K562 (cell line): ENCODE results near the gene ALDH9A1. TPM values are rescaled to one million over a fixed set of nuclear protein-coding genes. Genes with fewer than 3 reads are reported as not detected.

Experiments used
- ATAC-seq: fragments of 200-7000 bp; cut with Tn5 transposase; 3 replicates; pipeline ENCODE4 v1.9.1; 2020; ENCODE audit warnings: moderate library complexity
- BruUV-seq: library from RNA; stranded (reverse); fragments of 400-500 nt; replicated peaks from 2 replicates; lab custom pipeline; 2021; lab: Mats Ljungman, UMichigan
- CTCF ChIA-PET: fragments of 300-600 bp; formaldehyde crosslinking; extraction: SDS; loops from one replicate; lab custom pipeline; 2021; ENCODE audit warnings: low intra/inter-chr PET ratio; lab: Yijun Ruan, JAX
- POLR2A ChIA-PET: fragments of 300-600, 350-650 bp; sonication (Branson Sonifier 250); formaldehyde crosslinking; extraction: SDS; loops from one replicate; lab custom pipeline; 2021; ENCODE audit warnings: antibody characterized with exemption, inconsistent platforms; lab: Yijun Ruan, JAX
- DNase-seq, 4 experiments: peaks; one replicate each; pipeline versions ENCODE4 v3.0.0 to v3.0.0-alpha.2; 2011 to 2018; ENCODE audit warnings: low spot score in 3 of 4, mixed read lengths in 3 of 4; ENCODE audit errors: extremely low read depth in 1 of 4
- FAIRE-seq: peaks from 2 replicates; lab custom pipeline; 2011; peaks lifted over from hg19 to GRCh38; lab: Jason Lieb, UNC
- H2AFZ ChIP-seq: 2 replicates; pipeline ENCODE4 v1.6.0; 2011; ENCODE audit warnings: low read depth, low read length, control low read depth, inconsistent platforms
- H3K27ac ChIP-seq: fragments of 200-600 bp; 3 replicates; pipeline ENCODE4 v1.8.0; 2011; ENCODE audit warnings: low read depth, mild to moderate bottlenecking, control low read depth, inconsistent platforms, low read length, moderate library complexity, mixed read lengths; ENCODE audit errors: extremely low read depth
- H3K27me3 ChIP-seq, 2 experiments: fragments of 300-600 bp in 1 of 2; 2 replicates in 1 of 2; 3 replicates in 1 of 2; pipeline versions ENCODE4 v1.6.0 to v1.8.0; 2011; ENCODE audit warnings: inconsistent platforms in 2 of 2, low read length in 2 of 2, mild to moderate bottlenecking in 1 of 2, mixed read lengths in 1 of 2, moderate library complexity in 1 of 2; ENCODE audit not compliant: control insufficient read depth in 2 of 2, insufficient read depth in 2 of 2
- H3K36me3 ChIP-seq: fragments of 300-600 bp; 3 replicates; pipeline ENCODE4 v1.8.0; 2011; ENCODE audit warnings: mild to moderate bottlenecking, low read length, inconsistent platforms; ENCODE audit not compliant: control insufficient read depth, insufficient read depth
- H3K4me1 ChIP-seq, 2 experiments: fragments of 200-600 bp in 1 of 2; replicated peaks in 1 of 2; 2 replicates in 1 of 2; 3 replicates in 1 of 2; pipeline versions ENCODE4 v1.5.1 to v1.8.0; 2011; ENCODE audit warnings: inconsistent platforms in 2 of 2, low read length in 2 of 2, mild to moderate bottlenecking in 1 of 2, mixed read lengths in 1 of 2, moderate library complexity in 1 of 2; ENCODE audit not compliant: control insufficient read depth in 2 of 2, insufficient read depth in 2 of 2
- H3K4me2 ChIP-seq: 2 replicates; pipeline ENCODE4 v1.6.1; 2011; ENCODE audit warnings: low read length, control low read depth, inconsistent platforms, mixed read lengths; ENCODE audit not compliant: insufficient read depth
- H3K4me3 ChIP-seq: fragments of 200-600 bp; sonication (generic), shearing (Covaris generic); 2 replicates; pipeline ENCODE4 v1.5.1; 2016; ENCODE audit warnings: control low read depth, inconsistent platforms
- H3K79me2 ChIP-seq: fragments of 200-600 bp; 3 replicates; pipeline ENCODE4 v1.8.0; 2011; ENCODE audit warnings: low read length, inconsistent platforms; ENCODE audit not compliant: control insufficient read depth, insufficient read depth
- H3K9ac ChIP-seq, 2 experiments: 2 replicates each; pipeline versions ENCODE4 v1.6.0 to v1.6.1; 2011; ENCODE audit warnings: low read depth in 2 of 2, low read length in 2 of 2, control low read depth in 1 of 2, inconsistent platforms in 1 of 2, mild to moderate bottlenecking in 1 of 2, mixed read lengths in 1 of 2; ENCODE audit not compliant: insufficient read depth in 1 of 2
- H3K9me1 ChIP-seq: one replicate; pipeline ENCODE4 v1.6.0; 2011; ENCODE audit warnings: inconsistent platforms, mild to moderate bottlenecking, low read length, moderate library complexity; ENCODE audit not compliant: control insufficient read depth, insufficient read depth
- H3K9me3 ChIP-seq: replicated peaks from 2 replicates; pipeline ENCODE4 v1.5.1; 2011; ENCODE audit warnings: low read depth, low read length, inconsistent platforms; ENCODE audit not compliant: control insufficient read depth, insufficient read depth
- H4K20me1 ChIP-seq: replicated peaks from 2 replicates; pipeline ENCODE4 v1.6.1; 2011; ENCODE audit warnings: low read length, inconsistent platforms, mixed read lengths; ENCODE audit not compliant: control insufficient read depth, insufficient read depth
- CBFB ChIP-seq: sonication (generic); formaldehyde crosslinking; IDR thresholded peaks from 2 replicates; pipeline ENCODE4 v1.4.0; 2020; ENCODE audit warnings: mild to moderate bottlenecking, missing genetic modification reagents
- DIDO1 ChIP-seq: fragments of 450-650 bp; IDR thresholded peaks from 2 replicates; pipeline ENCODE4 v1.6.1; 2016; ENCODE audit warnings: low read depth, missing biosample characterization, missing genetic modification characterization
- FOXP1 ChIP-seq: sonication (generic); formaldehyde crosslinking; IDR thresholded peaks from 2 replicates; pipeline ENCODE4 v1.8.0; 2022; ENCODE audit warnings: mild to moderate bottlenecking, missing genetic modification reagents
- NFYB ChIP-seq: IDR thresholded peaks from 2 replicates; pipeline ENCODE4 v1.6.1; 2011; ENCODE audit warnings: mild to moderate bottlenecking, moderate library complexity; ENCODE audit not compliant: insufficient read length; ENCODE audit errors: extremely low read depth
- U2AF2 ChIP-seq: fragments of 200-400 bp; formaldehyde crosslinking; optimal IDR thresholded peaks from 2 replicates; pipeline ENCODE3; 2017; ENCODE audit warnings: low read depth, mild to moderate bottlenecking, low read length
- ZFX ChIP-seq: sonication (generic); formaldehyde crosslinking; IDR thresholded peaks from 2 replicates; pipeline ENCODE4 v1.8.0; 2022; ENCODE audit warnings: mild to moderate bottlenecking, missing genetic modification reagents, moderate library complexity
- ZNF134 ChIP-seq: fragments of 250-450 bp; sonication (Bioruptor Pico); conservative IDR thresholded peaks from 2 replicates; pipeline ENCODE4 v1.4.0; 2020
- ZNF224 ChIP-seq: sonication (generic); formaldehyde crosslinking; IDR thresholded peaks from 2 replicates; pipeline ENCODE4 v1.8.0; 2022; ENCODE audit warnings: mild to moderate bottlenecking, missing genetic modification reagents
- ZNF316 ChIP-seq: fragments of 450-650 bp; IDR thresholded peaks from 2 replicates; pipeline ENCODE4 v1.6.1; 2016
- ZNF668 ChIP-seq: fragments of 250-450 bp; sonication (Bioruptor Pico); IDR thresholded peaks from 2 replicates; pipeline ENCODE4 v1.8.0; 2022; ENCODE audit warnings: mild to moderate bottlenecking, inconsistent platforms
- WGBS: fragments of 100-300 bp; shearing (Covaris generic); methylation state at CpG from one replicate; pipeline ENCODE4 v1.1.6; 2016; ENCODE audit warnings: low coverage, mixed read lengths; ENCODE audit not compliant: insufficient coverage; ENCODE audit errors: missing lambda C conversion rate; 5-methylcytosine and 5-hydroxymethylcytosine counted together
- in situ Hi-C: fragments of 300-500 bp; cut with MboI; formaldehyde crosslinking; loops from 4 replicates; pipeline ENCODE4 v1.15.0; 2018; ENCODE audit warnings: inconsistent platforms, mixed read lengths
- intact Hi-C: fragments of 100-400 bp; cut with micrococcal nuclease; formaldehyde crosslinking; loops from 2 replicates; pipeline ENCODE4 v1.14.2; 2022
- polyA plus RNA-seq, 8 experiments: library from polyadenylated mRNA; depleted of rRNA in 4 of 8; stranded (reverse) in 5 of 8; unstranded in 3 of 8; fragments of >200 nt; fragmentation: Nextera tagmentation in 2 of 8; fragmentation: Illumina TruSeq in 1 of 8; extraction: Ambion mirVana in 2 of 8; extraction: Trizol in 1 of 8; gene quantifications; 2 replicates each; pipeline versions ENCODE4 v1.2.1 to v1.2.3, GENCODE V29; 2011 to 2014; ENCODE audit warnings: inconsistent platforms in 1 of 8, missing spikeins in 1 of 8
- total RNA-seq, 7 experiments: library from RNA; depleted of rRNA in 6 of 7; stranded (reverse); fragments of >200 nt in 6 of 7; fragmentation: Illumina TruSeq in 2 of 7; extraction: Trizol in 2 of 7; gene quantifications; 2 replicates each; pipeline versions ENCODE4 v1.2.1 to v1.2.3, GENCODE V29; 2011 to 2021; ENCODE audit warnings: low replicate concordance in 1 of 7
- TF ChIP-seq, protein P1 (sequence below): IDR thresholded peaks from 2 replicates; pipeline ENCODE4 v1.6.1; 2012; ENCODE audit warnings: low read depth, low read length, improper control_type of control experiment, borderline replicate concordance

Gene ALDH9A1
- total and polyA plus RNA-seq, 9 of the 15 experiments (the other 6 are each of a cell fraction or from before 2014, with no cell fraction given), result 26.5 to 54.3 (median 39.2) TPM

DNA sequence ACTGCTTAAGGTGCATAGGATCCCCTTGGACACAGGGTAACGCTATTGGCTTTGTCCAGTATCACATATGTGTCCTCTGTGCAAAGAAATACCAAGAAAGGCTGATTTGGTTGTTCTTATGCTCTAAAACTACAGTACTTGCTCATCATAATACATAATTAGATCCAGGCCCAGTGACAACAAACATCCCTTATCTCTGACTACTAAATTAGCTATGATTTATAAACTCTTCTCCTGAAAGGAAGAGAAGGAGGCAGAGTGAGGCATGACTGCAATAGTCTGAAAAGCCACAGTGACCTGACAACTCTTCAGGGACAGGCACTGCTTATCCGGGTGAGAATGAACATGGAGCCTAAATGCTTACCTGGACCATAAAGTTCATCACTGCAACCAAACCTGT lies 36.7 kb downstream of the ALDH9A1 start:
- Histone ChIP-seq H3K27ac (no peak overlapping the region), H3K9ac (no peak overlapping the region), H3K9me3 (no peaks in the 10 kb centered on the region), H4K20me1 (no peaks in the 10 kb centered on the region), H3K36me3 (peaks cover 50% of the 10 kb centered on the region), H3K4me3 (no peak overlapping the region), H3K9me1 (no peaks in the 10 kb centered on the region), H3K4me1 (no peaks in the 10 kb centered on the region), H3K27me3 (no peaks in the 10 kb centered on the region), H3K4me2 (no peak overlapping the region), H2AFZ (no peak overlapping the region), H3K79me2 (no peaks in the 10 kb centered on the region)
- no peak for DNase-seq
- CTCF ChIA-PET, result no interaction called here
- in situ Hi-C loops, result no loop called here
- FAIRE-seq, result no peak
- intact Hi-C loops, result no loop called here
- POLR2A ChIA-PET, result interaction anchor here (0.6 to 1.2 kb wide), 4 partner anchors 15 to 1172 kb away, joined by 3 to 7 read pairs (median 4); no protein-coding TSS in a partner anchor
- no TSS peak for BruUV-seq
- WGBS, result 81% methylated on average over 2 of the region's 2 CpGs
- ATAC-seq, result no peak; the same call in 2 of the 3 replicates
- no peak for TF ChIP-seq NFYB
- no peak for TF ChIP-seq ZFX (CRISPR knock-in tag)
- TF ChIP-seq ZNF134 (CRISPR knock-in tag), result no peak
- TF ChIP-seq CBFB (CRISPR knock-in tag), result no peak
- no peak for TF ChIP-seq ZNF224 (CRISPR knock-in tag)
- TF ChIP-seq ZNF316, result no peak
- no peak for TF ChIP-seq ZNF668
- TF ChIP-seq, protein P1, sequence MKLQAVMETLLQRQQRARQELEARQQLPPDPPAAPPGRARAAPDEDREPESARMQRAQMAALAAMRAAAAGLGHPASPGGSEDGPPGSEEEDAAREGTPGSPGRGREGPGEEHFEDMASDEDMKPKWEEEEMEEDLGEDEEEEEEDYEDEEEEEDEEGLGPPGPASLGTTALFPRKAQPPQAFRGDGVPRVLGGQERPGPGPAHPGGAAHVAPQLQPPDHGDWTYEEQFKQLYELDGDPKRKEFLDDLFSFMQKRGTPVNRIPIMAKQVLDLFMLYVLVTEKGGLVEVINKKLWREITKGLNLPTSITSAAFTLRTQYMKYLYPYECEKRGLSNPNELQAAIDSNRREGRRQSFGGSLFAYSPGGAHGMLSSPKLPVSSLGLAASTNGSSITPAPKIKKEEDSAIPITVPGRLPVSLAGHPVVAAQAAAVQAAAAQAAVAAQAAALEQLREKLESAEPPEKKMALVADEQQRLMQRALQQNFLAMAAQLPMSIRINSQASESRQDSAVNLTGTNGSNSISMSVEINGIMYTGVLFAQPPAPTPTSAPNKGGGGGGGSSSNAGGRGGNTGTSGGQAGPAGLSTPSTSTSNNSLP, result no peak
- no peak for TF ChIP-seq DIDO1
- TF ChIP-seq U2AF2, result no peak
- no peak for TF ChIP-seq FOXP1 (CRISPR knock-in tag)
- TF ChIP-seq, all 486 proteins: peak for 0
